Lower leg skin (tissue), 3 donors: ENCODE data around the gene FKRP.

Experiments used
- POLR2A ChIP-seq, 2 donors: fragments of 450-650 bp; IDR thresholded peaks; one replicate each; pipeline ENCODE4 v1.6.1; 2016 to 2017; ENCODE audit warnings: antibody characterized with exemption in 2 of 2, mild to moderate bottlenecking in 1 of 2, moderate library complexity in 1 of 2
- TF ChIP-seq, protein P1 (sequence below), 3 donors: fragments of 450-650 bp; IDR thresholded peaks; one replicate each; pipeline ENCODE4 v1.5.1; 2016; ENCODE audit warnings: antibody characterized with exemption in 3 of 3, mild to moderate bottlenecking in 3 of 3, moderate library complexity in 2 of 3

DNA sequence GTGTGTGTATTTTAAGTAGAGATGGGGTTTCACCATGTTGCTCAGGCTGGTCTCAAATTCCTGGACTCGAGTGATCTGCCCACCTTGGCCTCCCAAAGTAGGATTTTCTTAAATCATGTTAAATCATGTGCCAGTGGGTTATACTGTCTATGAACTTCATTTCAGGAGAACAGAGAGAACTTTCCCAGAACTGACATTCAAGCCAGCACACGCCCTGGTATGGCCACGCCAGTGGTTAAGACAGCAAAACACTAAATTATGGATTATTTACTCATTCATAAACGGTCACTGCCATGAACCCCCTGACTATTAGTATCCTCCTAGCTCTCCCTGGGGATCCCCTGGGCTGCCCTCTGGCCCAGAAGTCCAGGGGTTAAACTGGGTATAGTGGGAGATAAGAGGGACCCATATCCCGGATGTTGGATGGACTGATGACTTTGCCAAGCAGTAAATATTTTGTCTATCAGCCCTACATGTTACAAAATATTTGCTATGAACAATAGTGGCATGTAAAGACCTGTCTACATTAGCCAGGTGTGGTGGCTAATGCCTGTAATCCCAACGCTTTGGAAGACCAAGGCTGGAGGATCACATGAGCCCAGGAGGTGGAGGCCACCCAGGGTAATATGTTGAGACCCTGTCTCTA is 16.5 kb downstream of the FKRP start:
- TF ChIP-seq, protein P1, sequence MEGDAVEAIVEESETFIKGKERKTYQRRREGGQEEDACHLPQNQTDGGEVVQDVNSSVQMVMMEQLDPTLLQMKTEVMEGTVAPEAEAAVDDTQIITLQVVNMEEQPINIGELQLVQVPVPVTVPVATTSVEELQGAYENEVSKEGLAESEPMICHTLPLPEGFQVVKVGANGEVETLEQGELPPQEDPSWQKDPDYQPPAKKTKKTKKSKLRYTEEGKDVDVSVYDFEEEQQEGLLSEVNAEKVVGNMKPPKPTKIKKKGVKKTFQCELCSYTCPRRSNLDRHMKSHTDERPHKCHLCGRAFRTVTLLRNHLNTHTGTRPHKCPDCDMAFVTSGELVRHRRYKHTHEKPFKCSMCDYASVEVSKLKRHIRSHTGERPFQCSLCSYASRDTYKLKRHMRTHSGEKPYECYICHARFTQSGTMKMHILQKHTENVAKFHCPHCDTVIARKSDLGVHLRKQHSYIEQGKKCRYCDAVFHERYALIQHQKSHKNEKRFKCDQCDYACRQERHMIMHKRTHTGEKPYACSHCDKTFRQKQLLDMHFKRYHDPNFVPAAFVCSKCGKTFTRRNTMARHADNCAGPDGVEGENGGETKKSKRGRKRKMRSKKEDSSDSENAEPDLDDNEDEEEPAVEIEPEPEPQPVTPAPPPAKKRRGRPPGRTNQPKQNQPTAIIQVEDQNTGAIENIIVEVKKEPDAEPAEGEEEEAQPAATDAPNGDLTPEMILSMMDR (IDR thresholded peaks at IDR 0.05), result no peak
- no peak for TF ChIP-seq POLR2A (IDR thresholded peaks at IDR 0.05)
